Peyer's patch (tissue), 4 donors: ENCODE measurements around the gene ITGB5.

ENCODE experiments used
- CTCF ChIP-seq, 6 experiments: fragments of 450-650 bp in 4 of 6; fragments of 200-600 bp in 2 of 6; sonication (generic) in 1 of 6; IDR thresholded peaks; one replicate each; pipeline ENCODE4 v1.5.1; 2017 to 2019; ENCODE audit warnings: antibody characterized with exemption in 6 of 6, mild to moderate bottlenecking in 3 of 6, moderate library complexity in 1 of 6
- POLR2A ChIP-seq, 2 donors: fragments of 450-650 bp; IDR thresholded peaks; one replicate each; pipeline ENCODE4 v1.5.1; 2017; ENCODE audit warnings: antibody characterized with exemption in 2 of 2, mild to moderate bottlenecking in 2 of 2, moderate library complexity in 2 of 2

- no peak for TF ChIP-seq CTCF (IDR thresholded peaks at IDR 0.05)
- TF ChIP-seq POLR2A (IDR thresholded peaks at IDR 0.05): peak in 1 of 2 donors; percentile 8
These were observed 29.8 kb upstream of the ITGB5 start for GRCh38 chr3:124916837-124917409.
